Endodermal cell (in vitro differentiated cells): ENCODE results near the gene CAPN5. TPM values are rescaled to one million over a fixed set of nuclear protein-coding genes. Genes with fewer than 3 reads are reported as not detected.

Experiments
- DNase-seq: peaks from one replicate; pipeline ENCODE4 v3.0.0-alpha.2; 2017
- H3K27ac ChIP-seq: 2 replicates; pipeline ENCODE4 v1.5.1; 2013; ENCODE audit warnings: mild to moderate bottlenecking, low read depth, low read length, moderate library complexity
- H3K27me3 ChIP-seq: 2 replicates; pipeline ENCODE4 v1.6.1; 2013; ENCODE audit warnings: mild to moderate bottlenecking, low read length, moderate library complexity; ENCODE audit not compliant: insufficient read depth, control insufficient read depth, poor library complexity, severe bottlenecking
- H3K36me3 ChIP-seq: 2 replicates; pipeline ENCODE4 v1.7.0; 2013; ENCODE audit warnings: mild to moderate bottlenecking, low read length, moderate library complexity; ENCODE audit not compliant: control insufficient read depth, insufficient read depth
- H3K4me1 ChIP-seq: one replicate; pipeline ENCODE4 v1.7.0; 2013; ENCODE audit warnings: low read length; ENCODE audit not compliant: control insufficient read depth, insufficient read depth
- H3K4me3 ChIP-seq: 2 replicates; pipeline ENCODE4 v1.5.1; 2013; ENCODE audit warnings: mild to moderate bottlenecking, low read length, moderate library complexity
- H3K9ac ChIP-seq: 2 replicates; pipeline ENCODE4 v1.6.1; 2013; ENCODE audit warnings: mild to moderate bottlenecking, low read length, moderate library complexity; ENCODE audit not compliant: poor library complexity, severe bottlenecking; ENCODE audit errors: extremely low read depth
- H3K9me3 ChIP-seq: 2 replicates; pipeline ENCODE4 v1.6.1; 2013; ENCODE audit warnings: mild to moderate bottlenecking, low read length, moderate library complexity; ENCODE audit not compliant: control insufficient read depth
- H3K27ac Mint-ChIP-seq: 2 replicates; pipeline ENCODE4 v1.8.0; 2020; ENCODE audit warnings: mixed read lengths
- H3K27me3 Mint-ChIP-seq: 2 replicates; pipeline ENCODE4 v1.8.0; 2021; ENCODE audit warnings: mild to moderate bottlenecking, mixed read lengths; ENCODE audit not compliant: insufficient read depth
- H3K36me3 Mint-ChIP-seq: 2 replicates; pipeline ENCODE4 v1.8.0; 2020; ENCODE audit warnings: low read depth, mixed read lengths
- H3K4me1 Mint-ChIP-seq: 2 replicates; pipeline ENCODE4 v1.8.0; 2020; ENCODE audit warnings: mixed read lengths
- H3K4me3 Mint-ChIP-seq: 2 replicates; pipeline ENCODE4 v1.8.0; 2020; ENCODE audit warnings: mild to moderate bottlenecking, moderate library complexity, mixed read lengths
- H3K9me3 Mint-ChIP-seq: 2 replicates; pipeline ENCODE4 v1.8.0; 2020; ENCODE audit warnings: mild to moderate bottlenecking, mixed read lengths
- WGBS, 2 experiments: methylation state at CpG; one replicate each; pipeline versions ENCODE4 v1.1.5 to v1.1.7; 2013; ENCODE audit warnings: missing lambda C conversion rate in 2 of 2, mixed read lengths in 1 of 2; ENCODE audit not compliant: insufficient coverage in 1 of 2, insufficient read length in 1 of 2; 5-methylcytosine and 5-hydroxymethylcytosine counted together
- total RNA-seq, 2 donors: library from RNA; stranded (reverse); fragmentation: NEBNext Ultra II Directional in 1 of 2; extraction: Animal tissue kit (Norgen Biotek cat#: 25700) in 1 of 2; gene quantifications; 2 replicates in 1 of 2; 3 replicates in 1 of 2; pipeline ENCODE4 v1.2.1, GENCODE V29; 2021
- TF ChIP-seq, protein P1 (sequence below): fragments of 200-600 bp; sonication (generic); conservative IDR thresholded peaks from 2 replicates; pipeline ENCODE4 v1.5.0; 2021; ENCODE audit warnings: antibody characterized with exemption, mild to moderate bottlenecking

Gene CAPN5
- total RNA-seq, 2 donors from 2014 or later = 17.5 to 21.5 TPM

- H3K4me3 Mint-ChIP-seq = peak overlapping the region; percentile 28
- H3K9me3 Mint-ChIP-seq = no peaks in the 10 kb centered on the region
- H3K36me3 Mint-ChIP-seq = no peaks in the 10 kb centered on the region
- 10 to 37% methylated on average over 9 to 20 of the region's 20 CpGs for WGBS, 2 experiments
- Histone ChIP-seq H3K27ac (no peak overlapping the region), H3K27me3 (no peaks in the 10 kb centered on the region), H3K9me3 (no peaks in the 10 kb centered on the region), H3K9ac (no peak overlapping the region), H3K4me1 (peaks cover 19% of the 10 kb centered on the region), H3K4me3 (peak overlapping the region; percentile 48), H3K36me3 (no peaks in the 10 kb centered on the region)
- H3K27me3 Mint-ChIP-seq = no peaks in the 10 kb centered on the region
- TF ChIP-seq, protein P1, sequence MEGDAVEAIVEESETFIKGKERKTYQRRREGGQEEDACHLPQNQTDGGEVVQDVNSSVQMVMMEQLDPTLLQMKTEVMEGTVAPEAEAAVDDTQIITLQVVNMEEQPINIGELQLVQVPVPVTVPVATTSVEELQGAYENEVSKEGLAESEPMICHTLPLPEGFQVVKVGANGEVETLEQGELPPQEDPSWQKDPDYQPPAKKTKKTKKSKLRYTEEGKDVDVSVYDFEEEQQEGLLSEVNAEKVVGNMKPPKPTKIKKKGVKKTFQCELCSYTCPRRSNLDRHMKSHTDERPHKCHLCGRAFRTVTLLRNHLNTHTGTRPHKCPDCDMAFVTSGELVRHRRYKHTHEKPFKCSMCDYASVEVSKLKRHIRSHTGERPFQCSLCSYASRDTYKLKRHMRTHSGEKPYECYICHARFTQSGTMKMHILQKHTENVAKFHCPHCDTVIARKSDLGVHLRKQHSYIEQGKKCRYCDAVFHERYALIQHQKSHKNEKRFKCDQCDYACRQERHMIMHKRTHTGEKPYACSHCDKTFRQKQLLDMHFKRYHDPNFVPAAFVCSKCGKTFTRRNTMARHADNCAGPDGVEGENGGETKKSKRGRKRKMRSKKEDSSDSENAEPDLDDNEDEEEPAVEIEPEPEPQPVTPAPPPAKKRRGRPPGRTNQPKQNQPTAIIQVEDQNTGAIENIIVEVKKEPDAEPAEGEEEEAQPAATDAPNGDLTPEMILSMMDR = peak; percentile 28
- DNase-seq = peak; percentile 96
- peak overlapping the region; percentile 77 for H3K27ac Mint-ChIP-seq
- H3K4me1 Mint-ChIP-seq = peaks cover 57% of the 10 kb centered on the region
These were observed 105.3 kb downstream of the CAPN5 start for GRCh38 chr11:77171885-77172665.

DNA sequence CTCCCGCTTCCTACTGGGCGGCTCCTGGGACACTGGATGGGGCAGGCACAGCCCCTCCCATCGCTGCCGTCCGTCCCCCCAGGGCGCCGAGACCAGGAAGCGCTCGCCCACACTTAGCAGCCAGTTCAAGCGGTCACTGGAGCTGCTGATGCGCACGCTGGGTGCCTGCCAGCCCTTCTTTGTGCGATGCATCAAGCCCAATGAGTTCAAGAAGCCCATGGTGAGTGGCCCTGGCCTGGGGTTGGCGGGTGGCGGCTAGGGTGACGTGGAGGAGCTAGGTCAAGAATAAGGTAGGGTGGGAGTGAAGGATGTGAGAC lies 105.9 kb downstream of the CAPN5 start:
- TF ChIP-seq, protein P1 = no peak
- Mint-ChIP-seq H3K27ac (no peak overlapping the region), H3K36me3 (no peaks in the 10 kb centered on the region), H3K27me3 (no peaks in the 10 kb centered on the region), H3K4me1 (peaks cover 57% of the 10 kb centered on the region), H3K4me3 (no peak overlapping the region), H3K9me3 (no peaks in the 10 kb centered on the region)
- no peaks in the 10 kb centered on the region for H3K9me3 ChIP-seq
- H3K9ac ChIP-seq = no peak overlapping the region
- peaks cover 19% of the 10 kb centered on the region for H3K4me1 ChIP-seq
- H3K4me3 ChIP-seq = no peak overlapping the region
- no peaks in the 10 kb centered on the region for H3K36me3 ChIP-seq
- H3K27me3 ChIP-seq = no peaks in the 10 kb centered on the region
- WGBS, 2 experiments = 87 to 91% methylated on average over 9 to 16 of the region's 16 CpGs
- H3K27ac ChIP-seq = no peak overlapping the region
- DNase-seq = no peak

- Mint-ChIP-seq H3K9me3 (no peaks in the 10 kb centered on the region), H3K27me3 (no peaks in the 10 kb centered on the region), H3K4me1 (peaks cover 57% of the 10 kb centered on the region), H3K36me3 (no peaks in the 10 kb centered on the region), H3K4me3 (peak overlapping the region; percentile 3), H3K27ac (no peak overlapping the region)
- 58 to 78% methylated on average over 5 to 10 of the region's 10 CpGs for WGBS, 2 experiments
- TF ChIP-seq, protein P1 = no peak
- H3K27ac ChIP-seq = no peak overlapping the region
- no peaks in the 10 kb centered on the region for H3K9me3 ChIP-seq
- no peak overlapping the region for H3K9ac ChIP-seq
- DNase-seq = no peak
- H3K4me3 ChIP-seq = no peak overlapping the region
- H3K36me3 ChIP-seq = no peaks in the 10 kb centered on the region
- no peaks in the 10 kb centered on the region for H3K27me3 ChIP-seq
- H3K4me1 ChIP-seq = peaks cover 19% of the 10 kb centered on the region
These were observed 106.7 kb downstream of the CAPN5 start for GRCh38 chr11:77173494-77173893.
